Natural killer cell treated with Interleukin-12 subunit alpha and Interleukin-12 subunit beta and Interleukin-15 and Interleukin-18, amount 100 ng/mL, for 72 hours (primary cell): ENCODE data around the gene RIC3. TPM values are rescaled to one million over a fixed set of nuclear protein-coding genes. Genes with fewer than 3 reads are reported as not detected.

ENCODE experiments used
- ATAC-seq, 2 donors: fragments of 150-1000 bp; cut with Tn5 transposase in 1 of 2; sonication (Bioruptor Pico), chemical (Tn5 transposase) in 1 of 2; 2 replicates each; pipeline ENCODE4 v1.10.0; 2021
- DNase-seq: peaks from one replicate; pipeline ENCODE4 v3.0.0; 2022; ENCODE audit warnings: low spot score
- H3K27ac Mint-ChIP-seq, 2 donors: 1 replicate in 1 of 2; 2 replicates in 1 of 2; pipeline ENCODE4 v1.8.0; 2022; ENCODE audit warnings: mixed read lengths in 2 of 2, mild to moderate bottlenecking in 1 of 2, moderate library complexity in 1 of 2
- H3K27me3 Mint-ChIP-seq, 2 donors: 1 replicate in 1 of 2; 2 replicates in 1 of 2; pipeline ENCODE4 v1.8.0; 2022; ENCODE audit warnings: mixed read lengths in 2 of 2
- H3K36me3 Mint-ChIP-seq: one replicate; pipeline ENCODE4 v1.8.0; 2022; ENCODE audit warnings: mixed read lengths
- H3K4me1 Mint-ChIP-seq, 2 donors: 1 replicate in 1 of 2; 2 replicates in 1 of 2; pipeline ENCODE4 v1.8.0; 2022; ENCODE audit warnings: low read depth in 2 of 2, mixed read lengths in 2 of 2, mild to moderate bottlenecking in 1 of 2
- H3K4me3 Mint-ChIP-seq: one replicate; pipeline ENCODE4 v1.8.0; 2022; ENCODE audit warnings: mixed read lengths
- H3K9me3 Mint-ChIP-seq: 2 replicates; pipeline ENCODE4 v1.8.0; 2022; ENCODE audit warnings: mixed read lengths
- total RNA-seq, 2 donors: library from RNA; stranded (reverse); gene quantifications; one replicate each; pipeline ENCODE4 v1.2.3, GENCODE V29; 2022

Gene RIC3
- total RNA-seq, 2 donors from 2014 or later: 1.4 to 4.3 TPM

GRCh38 chr11:8085011-8085645, 83.7 kb downstream of the RIC3 start:
- DNase-seq (no peak), ATAC-seq (no peak)
- Mint-ChIP-seq H3K4me3 (no peak overlapping the region), H3K36me3 (no peaks in the 10 kb centered on the region), H3K9me3 (no peaks in the 10 kb centered on the region), H3K4me1 (no peaks in the 10 kb centered on the region), H3K27ac (no peak overlapping the region), H3K27me3 (peaks cover 21 to 32% of the 10 kb centered on the region in 2 donors)

- Mint-ChIP-seq H3K27me3 (peaks cover 25 to 33% of the 10 kb centered on the region in 2 donors), H3K4me1 (no peaks in the 10 kb centered on the region)
These were observed 84.5 kb downstream of the RIC3 start for GRCh38 chr11:8084352-8084751.

GRCh38 chr11:8083871-8084281, 84.9 kb downstream of the RIC3 start:
- Mint-ChIP-seq H3K27me3 (peaks cover 26 to 33% of the 10 kb centered on the region in 2 donors), H3K4me3 (no peak overlapping the region), H3K9me3 (no peaks in the 10 kb centered on the region), H3K27ac (no peak overlapping the region), H3K4me1 (no peaks in the 10 kb centered on the region), H3K36me3 (no peaks in the 10 kb centered on the region)
- no peak for ATAC-seq
- DNase-seq: no peak

More at GRCh38 chr11:8084352-8084751, 84.5 kb downstream of the RIC3 start:
- ATAC-seq (no peak), DNase-seq (no peak)
- Mint-ChIP-seq H3K4me3 (no peak overlapping the region), H3K36me3 (no peaks in the 10 kb centered on the region), H3K9me3 (no peaks in the 10 kb centered on the region), H3K27ac (no peak overlapping the region)

GRCh38 chr11:8083088-8083395, 85.8 kb downstream of the RIC3 start:
- Mint-ChIP-seq H3K36me3 (no peaks in the 10 kb centered on the region), H3K9me3 (no peaks in the 10 kb centered on the region), H3K27ac (no peak overlapping the region), H3K4me3 (no peak overlapping the region), H3K27me3 (peaks cover 32 to 33% of the 10 kb centered on the region in 2 donors), H3K4me1 (no peaks in the 10 kb centered on the region)
- DNase-seq: no peak
- ATAC-seq: no peak

GRCh38 chr11:8082391-8083087, 86.3 kb downstream of the RIC3 start:
- H3K27me3 Mint-ChIP-seq: peaks cover 35 to 37% of the 10 kb centered on the region in 2 donors
- ATAC-seq (no peak), DNase-seq (no peak)
- H3K36me3 Mint-ChIP-seq: no peaks in the 10 kb centered on the region
- no peak overlapping the region for H3K27ac Mint-ChIP-seq
- H3K4me3 Mint-ChIP-seq: no peak overlapping the region
- H3K9me3 Mint-ChIP-seq: no peaks in the 10 kb centered on the region
- no peaks in the 10 kb centered on the region for H3K4me1 Mint-ChIP-seq

- Mint-ChIP-seq H3K27me3 (peaks cover 38 to 41% of the 10 kb centered on the region in 2 donors), H3K9me3 (no peaks in the 10 kb centered on the region), H3K4me1 (no peaks in the 10 kb centered on the region), H3K36me3 (no peaks in the 10 kb centered on the region), H3K4me3 (no peak overlapping the region), H3K27ac (no peak overlapping the region)
- DNase-seq (no peak), ATAC-seq (no peak)
These were observed 87.1 kb downstream of the RIC3 start for GRCh38 chr11:8081591-8082250.

- Mint-ChIP-seq H3K36me3 (no peaks in the 10 kb centered on the region), H3K4me3 (peak within 1 kb of the TSS; percentile 20), H3K4me1 (no peaks in the 10 kb centered on the region), H3K27ac (no peak within 1 kb of the TSS), H3K9me3 (no peaks in the 10 kb centered on the region), H3K27me3 (peaks cover 41 to 44% of the 10 kb centered on the region in 2 donors)
- no peak for ATAC-seq
- no peak for DNase-seq
These were observed 87.9 kb downstream of the RIC3 start, which contains the start of gene TUB for GRCh38 chr11:8080674-8081590. TUB (plus strand) TSS chr11:8081211; CDS start chr11:8081511, 300 bp downstream.

GRCh38 chr11:8080069-8080670, 88.7 kb downstream of the RIC3 start:
- peak overlapping the region; percentile 20 for H3K4me3 Mint-ChIP-seq

GRCh38 chr11:8079111-8079675, 89.6 kb downstream of the RIC3 start:
- no peaks in the 10 kb centered on the region for H3K4me1 Mint-ChIP-seq
- H3K36me3 Mint-ChIP-seq: no peaks in the 10 kb centered on the region
- H3K27ac Mint-ChIP-seq: no peak overlapping the region
- H3K27me3 Mint-ChIP-seq: peaks cover 37 to 43% of the 10 kb centered on the region in 2 donors
- ATAC-seq (no peak), DNase-seq (no peak)
- H3K9me3 Mint-ChIP-seq: no peaks in the 10 kb centered on the region
- H3K4me3 Mint-ChIP-seq: no peak overlapping the region

More at GRCh38 chr11:8080069-8080670, 88.7 kb downstream of the RIC3 start:
- Mint-ChIP-seq H3K36me3 (no peaks in the 10 kb centered on the region), H3K9me3 (no peaks in the 10 kb centered on the region), H3K27ac (no peak overlapping the region), H3K27me3 (peaks cover 41 to 46% of the 10 kb centered on the region in 2 donors), H3K4me1 (no peaks in the 10 kb centered on the region)
- ATAC-seq (no peak), DNase-seq (no peak)

GRCh38 chr11:8075119-8075726, 93.6 kb downstream of the RIC3 start:
- no peak overlapping the region for H3K27ac Mint-ChIP-seq
- ATAC-seq: no peak
- DNase-seq: no peak
- no peak overlapping the region for H3K4me3 Mint-ChIP-seq
- no peaks in the 10 kb centered on the region for H3K36me3 Mint-ChIP-seq
- peaks cover 23 to 38% of the 10 kb centered on the region in 2 donors for H3K27me3 Mint-ChIP-seq
- H3K4me1 Mint-ChIP-seq: no peaks in the 10 kb centered on the region
- no peaks in the 10 kb centered on the region for H3K9me3 Mint-ChIP-seq

- peak in 1 of 2 donors; percentile 13 for ATAC-seq
- Mint-ChIP-seq H3K4me3 (no peak overlapping the region), H3K27me3 (peaks cover 34 to 38% of the 10 kb centered on the region in 2 donors), H3K27ac (no peak overlapping the region), H3K4me1 (no peaks in the 10 kb centered on the region), H3K36me3 (no peaks in the 10 kb centered on the region), H3K9me3 (no peaks in the 10 kb centered on the region)
- DNase-seq: no peak
These were observed 96.9 kb downstream of the RIC3 start for GRCh38 chr11:8071616-8072581.
